Measurements from ENCODE around the gene KIF26B.

Gene KIF26B

GRCh38 chr1:245211035-245211749 is 56.4 kb downstream of the KIF26B start:
- no peak for DNase-seq

GRCh38 chr1:245211761-245212160 is 57.0 kb downstream of the KIF26B start:
- no peak for DNase-seq

GRCh38 chr1:245212221-245212710 is 57.5 kb downstream of the KIF26B start:
- no peak for DNase-seq

GRCh38 chr1:245213066-245213831 is 58.5 kb downstream of the KIF26B start:
- no peak for DNase-seq

GRCh38 chr1:245215071-245215470 is 60.3 kb downstream of the KIF26B start:
- no peak for DNase-seq

- DNase-seq = no peak
These were observed 61.8 kb downstream of the KIF26B start for GRCh38 chr1:245216366-245217115.

- no peak for DNase-seq
These were observed 63.2 kb downstream of the KIF26B start for GRCh38 chr1:245217853-245218608.

GRCh38 chr1:245220381-245220985 is 65.7 kb downstream of the KIF26B start:
- DNase-seq = no peak

- DNase-seq = no peak
These were observed 67.0 kb downstream of the KIF26B start for GRCh38 chr1:245221805-245222204.

GRCh38 chr1:245222931-245223595 is 68.3 kb downstream of the KIF26B start:
- DNase-seq = no peak

GRCh38 chr1:245225322-245226202 is 70.8 kb downstream of the KIF26B start:
- DNase-seq = no peak

GRCh38 chr1:245226203-245226499 is 71.4 kb downstream of the KIF26B start:
- DNase-seq = no peak

- DNase-seq = no peak
These were observed 74.3 kb downstream of the KIF26B start for GRCh38 chr1:245229051-245229450.

GRCh38 chr1:245232931-245233330 is 78.1 kb downstream of the KIF26B start:
- DNase-seq = no peak

GRCh38 chr1:245234217-245235081 is 79.7 kb downstream of the KIF26B start:
- DNase-seq = no peak

GRCh38 chr1:245235156-245235555 is 80.4 kb downstream of the KIF26B start:
- no peak for DNase-seq

GRCh38 chr1:245240648-245241165 is 85.9 kb downstream of the KIF26B start:
- DNase-seq = no peak

GRCh38 chr1:245241526-245242130 is 86.8 kb downstream of the KIF26B start:
- DNase-seq = no peak

- no peak for DNase-seq
These were observed 88.2 kb downstream of the KIF26B start for GRCh38 chr1:245242989-245243388.

Measured in activated CD4-positive, alpha-beta T cell treated with anti-CD3 and anti-CD28 coated beads, Interleukin-2, amount 50 U/mL, for 4 hours (primary cell).